Activated B cell treated with CpG ODN at 0.5 μM for 24 hours (primary cell): ENCODE results near the gene SSR4. TPM values are rescaled to one million over a fixed set of nuclear protein-coding genes. Genes with fewer than 3 reads are reported as not detected.

Experiments
- ATAC-seq: fragments of 200-7000 bp; cut with Tn5 transposase; one replicate; pipeline ENCODE4 v1.10.0; 2021; ENCODE audit warnings: low read depth, mild to moderate bottlenecking, moderate library complexity
- CTCF ChIA-PET: fragments of 350-600 bp; sonication (Branson Sonifier 250); formaldehyde crosslinking; loops from one replicate; lab custom pipeline; 2021; ENCODE audit warnings: antibody characterized with exemption; lab: Charles Lee
- POLR2A ChIA-PET: fragments of 350-600 bp; sonication (Branson Sonifier 250); formaldehyde crosslinking; loops from one replicate; lab custom pipeline; 2021; ENCODE audit warnings: antibody characterized with exemption; lab: Charles Lee
- DNase-seq: peaks from one replicate; pipeline ENCODE4 v3.0.0; 2022
- H3K27ac Mint-ChIP-seq: one replicate; pipeline ENCODE4 v1.8.0; 2020; ENCODE audit warnings: mixed read lengths
- H3K27me3 Mint-ChIP-seq: one replicate; pipeline ENCODE4 v1.8.0; 2021; ENCODE audit warnings: mixed read lengths
- H3K36me3 Mint-ChIP-seq: one replicate; pipeline ENCODE4 v1.8.0; 2021; ENCODE audit warnings: low read depth, mixed read lengths
- H3K4me1 Mint-ChIP-seq: one replicate; pipeline ENCODE4 v1.8.0; 2021; ENCODE audit warnings: mixed read lengths
- H3K4me3 Mint-ChIP-seq: one replicate; pipeline ENCODE4 v1.8.0; 2020; ENCODE audit warnings: mild to moderate bottlenecking, mixed read lengths
- H3K9me3 Mint-ChIP-seq: one replicate; pipeline ENCODE4 v1.8.0; 2020; ENCODE audit warnings: mixed read lengths
- intact Hi-C: fragments of 100-400 bp; cut with micrococcal nuclease; formaldehyde crosslinking; loops from one replicate; pipeline ENCODE4 v1.15.1; 2024
- total RNA-seq: library from RNA; stranded (reverse); gene quantifications from 2 replicates; pipeline ENCODE4 v1.2.3, GENCODE V29; 2022
- TF ChIP-seq, protein P1 (sequence below): fragments of 200-600 bp; IDR thresholded peaks from one replicate; pipeline ENCODE4 v1.8.0; 2022; ENCODE audit warnings: antibody characterized with exemption, mild to moderate bottlenecking

The SSR4 gene
- total RNA-seq, 1 donor from 2014 or later, result 160 TPM

DNA sequence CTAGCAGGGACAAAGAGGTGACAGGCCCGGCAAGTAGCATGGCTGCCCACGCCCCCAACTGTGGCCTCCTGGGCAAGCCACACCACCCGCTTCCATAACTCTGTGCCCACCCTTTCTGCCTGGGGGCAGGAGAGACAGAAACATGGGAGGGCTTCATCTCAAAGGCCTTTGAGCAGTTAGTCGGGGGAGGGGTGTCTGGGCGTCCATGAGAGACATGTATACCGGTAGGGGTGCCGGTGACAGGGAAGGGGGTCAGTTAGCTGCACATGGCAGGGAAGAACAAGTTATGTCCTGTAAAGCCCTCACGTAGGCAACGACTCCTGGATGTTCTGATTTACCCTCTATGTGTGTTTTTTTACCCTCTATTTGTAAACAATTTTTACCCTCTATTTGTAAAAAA lies 26.6 kb downstream of the SSR4 start:
- ChIA-PET POLR2A (no interaction called here), CTCF (no interaction called here)
- Mint-ChIP-seq H3K4me3 (no peak overlapping the region), H3K27ac (no peak overlapping the region), H3K36me3 (no peaks in the 10 kb centered on the region), H3K9me3 (no peaks in the 10 kb centered on the region), H3K27me3 (peaks cover 11% of the 10 kb centered on the region), H3K4me1 (peaks cover 8% of the 10 kb centered on the region)
- ATAC-seq (no peak), DNase-seq (no peak)
- intact Hi-C loops, result no loop called here
- TF ChIP-seq, protein P1, sequence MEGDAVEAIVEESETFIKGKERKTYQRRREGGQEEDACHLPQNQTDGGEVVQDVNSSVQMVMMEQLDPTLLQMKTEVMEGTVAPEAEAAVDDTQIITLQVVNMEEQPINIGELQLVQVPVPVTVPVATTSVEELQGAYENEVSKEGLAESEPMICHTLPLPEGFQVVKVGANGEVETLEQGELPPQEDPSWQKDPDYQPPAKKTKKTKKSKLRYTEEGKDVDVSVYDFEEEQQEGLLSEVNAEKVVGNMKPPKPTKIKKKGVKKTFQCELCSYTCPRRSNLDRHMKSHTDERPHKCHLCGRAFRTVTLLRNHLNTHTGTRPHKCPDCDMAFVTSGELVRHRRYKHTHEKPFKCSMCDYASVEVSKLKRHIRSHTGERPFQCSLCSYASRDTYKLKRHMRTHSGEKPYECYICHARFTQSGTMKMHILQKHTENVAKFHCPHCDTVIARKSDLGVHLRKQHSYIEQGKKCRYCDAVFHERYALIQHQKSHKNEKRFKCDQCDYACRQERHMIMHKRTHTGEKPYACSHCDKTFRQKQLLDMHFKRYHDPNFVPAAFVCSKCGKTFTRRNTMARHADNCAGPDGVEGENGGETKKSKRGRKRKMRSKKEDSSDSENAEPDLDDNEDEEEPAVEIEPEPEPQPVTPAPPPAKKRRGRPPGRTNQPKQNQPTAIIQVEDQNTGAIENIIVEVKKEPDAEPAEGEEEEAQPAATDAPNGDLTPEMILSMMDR, result no peak

DNA sequence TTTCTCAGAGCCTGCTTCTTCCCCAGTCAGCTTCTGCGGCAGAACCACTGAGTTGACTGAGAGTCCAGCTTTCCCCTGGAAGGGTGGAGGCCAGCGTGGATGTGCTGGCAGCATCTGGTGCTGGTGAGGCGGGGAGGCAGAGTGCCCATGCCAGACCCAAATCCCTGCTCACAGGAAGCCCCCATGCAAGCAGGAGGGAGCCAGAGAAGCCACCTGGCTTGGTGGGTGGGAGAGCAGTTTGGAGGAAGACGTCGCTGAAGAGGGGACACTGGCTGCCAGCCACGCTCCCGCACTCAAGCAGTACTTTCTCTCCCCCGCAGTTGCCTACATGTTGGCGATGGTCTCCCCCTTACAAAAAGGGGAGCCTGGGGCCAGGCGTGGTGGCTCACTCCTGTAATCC lies 29.9 kb downstream of the SSR4 start:
- CTCF ChIA-PET, result no interaction called here
- POLR2A ChIA-PET, result no interaction called here
- DNase-seq (no peak), ATAC-seq (no peak)
- TF ChIP-seq, protein P1, result no peak
- Mint-ChIP-seq H3K4me1 (peaks cover 9% of the 10 kb centered on the region), H3K4me3 (no peak overlapping the region), H3K27me3 (peaks cover 18% of the 10 kb centered on the region), H3K36me3 (no peaks in the 10 kb centered on the region), H3K27ac (no peak overlapping the region), H3K9me3 (no peaks in the 10 kb centered on the region)
- intact Hi-C loops, result no loop called here

DNA sequence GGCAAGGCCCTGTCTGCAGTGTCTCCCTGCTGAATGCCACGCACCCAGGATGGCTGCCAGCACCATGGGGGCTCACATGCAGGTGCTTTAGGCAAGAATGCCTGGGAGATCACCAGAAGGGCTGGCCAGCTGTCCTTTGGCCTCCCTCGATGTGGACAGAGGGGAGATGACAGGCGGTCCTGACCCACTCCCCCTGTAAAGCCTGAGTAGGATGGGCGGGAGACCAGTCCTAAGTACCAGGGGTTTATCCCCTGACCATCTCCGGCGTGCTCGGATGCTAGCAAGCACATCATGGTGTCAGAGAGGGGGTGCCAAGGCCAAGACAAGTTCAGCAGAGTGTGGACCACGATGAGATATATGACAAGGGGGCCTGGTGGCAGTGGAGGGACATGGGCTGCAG lies 30.6 kb downstream of the SSR4 start:
- no peak overlapping the region for H3K27ac Mint-ChIP-seq
- no peaks in the 10 kb centered on the region for H3K36me3 Mint-ChIP-seq
- H3K4me1 Mint-ChIP-seq, result peaks cover 10% of the 10 kb centered on the region
- ATAC-seq (no peak), DNase-seq (no peak)
- ChIA-PET CTCF (no interaction called here), POLR2A (no interaction called here)
- H3K27me3 Mint-ChIP-seq, result peaks cover 15% of the 10 kb centered on the region
- TF ChIP-seq, protein P1, result no peak
- intact Hi-C loops, result no loop called here
- no peak overlapping the region for H3K4me3 Mint-ChIP-seq
- H3K9me3 Mint-ChIP-seq, result no peaks in the 10 kb centered on the region

DNA sequence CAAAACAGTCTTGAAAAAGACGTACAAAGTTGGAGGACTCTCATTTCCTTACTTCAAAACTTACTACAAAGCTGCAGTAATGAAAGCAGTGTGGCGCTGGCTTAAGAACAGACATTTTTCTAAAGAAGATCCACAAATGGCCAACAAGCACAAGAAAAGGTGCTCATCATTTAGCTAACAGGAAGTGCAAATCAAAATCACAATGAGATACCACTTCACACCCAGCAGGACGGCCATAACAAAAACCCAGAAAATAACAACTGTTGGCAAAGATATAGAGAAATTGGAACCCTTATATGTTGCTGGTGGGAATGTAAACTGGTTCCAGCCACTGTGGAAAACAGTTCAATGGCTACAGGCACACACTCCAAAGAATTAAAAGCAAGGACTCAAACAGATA lies 32.5 kb downstream of the SSR4 start:
- Mint-ChIP-seq H3K36me3 (no peaks in the 10 kb centered on the region), H3K4me3 (no peak overlapping the region), H3K9me3 (no peaks in the 10 kb centered on the region), H3K27me3 (peaks cover 16% of the 10 kb centered on the region), H3K4me1 (peaks cover 10% of the 10 kb centered on the region), H3K27ac (no peak overlapping the region)
- no peak for ATAC-seq
- ChIA-PET POLR2A (no interaction called here), CTCF (no interaction called here)
- intact Hi-C loops, result no loop called here
- TF ChIP-seq, protein P1, result no peak
- DNase-seq, result no peak

DNA sequence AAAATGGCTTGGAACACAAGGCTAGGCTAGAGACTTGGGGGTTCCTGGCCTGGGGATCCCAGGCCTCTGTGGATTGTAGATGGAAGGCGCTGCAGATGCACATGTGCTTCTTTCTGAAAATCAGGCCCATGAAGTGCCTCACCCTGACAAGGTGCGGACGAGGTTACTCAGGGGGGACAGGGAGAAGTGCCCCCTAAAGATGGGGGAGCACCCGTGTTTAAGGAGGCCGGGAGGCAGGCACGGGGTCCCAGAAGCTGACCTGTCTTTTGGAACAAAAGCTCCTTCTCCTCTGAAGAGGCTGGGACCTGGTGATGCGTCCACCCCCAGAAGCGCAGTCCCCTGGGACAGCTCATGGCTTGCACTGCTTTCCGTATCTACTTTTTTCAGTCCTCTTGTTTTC lies 33.4 kb downstream of the SSR4 start:
- H3K27ac Mint-ChIP-seq, result no peak overlapping the region
- no peaks in the 10 kb centered on the region for H3K36me3 Mint-ChIP-seq
- no peak for ATAC-seq
- H3K9me3 Mint-ChIP-seq, result no peaks in the 10 kb centered on the region
- peaks cover 7% of the 10 kb centered on the region for H3K4me1 Mint-ChIP-seq
- intact Hi-C loops, result no loop called here
- POLR2A ChIA-PET, result no interaction called here
- TF ChIP-seq, protein P1, result no peak
- H3K27me3 Mint-ChIP-seq, result peaks cover 19% of the 10 kb centered on the region
- DNase-seq, result no peak
- CTCF ChIA-PET, result no interaction called here
- no peak overlapping the region for H3K4me3 Mint-ChIP-seq
